ENCODE results near the gene NPLOC4.

DNA sequence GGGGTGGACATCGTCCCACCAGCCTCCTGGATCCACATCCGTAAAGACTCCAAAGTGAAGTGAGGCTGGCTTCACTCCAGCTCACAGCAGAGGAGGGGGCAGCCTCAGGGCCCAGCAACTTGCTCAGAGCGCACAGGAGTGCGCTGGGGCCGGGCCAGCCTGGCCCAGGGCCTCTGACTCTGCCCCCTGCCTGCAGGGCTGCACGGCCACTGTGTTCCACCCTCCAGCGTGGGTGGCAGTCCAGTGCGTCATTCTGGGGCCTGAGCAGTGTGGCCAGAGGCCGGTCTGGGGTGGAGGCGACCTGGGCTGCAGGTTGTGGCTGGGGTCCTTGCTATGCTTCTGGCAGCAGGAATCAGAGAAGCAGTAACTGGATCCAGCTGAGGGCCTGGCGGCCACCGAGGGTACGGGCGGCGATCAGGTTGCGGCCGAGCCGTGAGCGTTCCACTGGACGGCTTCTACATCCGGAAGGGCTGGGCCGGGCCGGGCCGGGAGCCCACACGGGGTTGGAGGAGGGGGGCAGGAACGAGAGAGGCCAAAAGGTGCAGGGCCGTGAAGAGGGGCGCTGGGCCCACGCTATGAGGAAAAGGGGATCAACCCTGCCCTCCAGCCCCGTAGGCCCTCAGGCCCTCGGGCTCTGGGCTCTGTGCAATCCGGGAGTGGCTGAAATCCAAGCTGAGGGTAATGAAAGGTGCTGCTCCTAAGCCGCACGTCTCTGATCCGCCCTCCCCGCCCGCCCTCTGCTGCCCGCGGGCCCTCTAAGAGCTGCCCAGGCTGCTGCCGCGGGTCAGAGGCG lies 109.1 kb downstream of the NPLOC4 start, which contains the start of gene FSCN2:
- TF ChIP-seq, protein P1, sequence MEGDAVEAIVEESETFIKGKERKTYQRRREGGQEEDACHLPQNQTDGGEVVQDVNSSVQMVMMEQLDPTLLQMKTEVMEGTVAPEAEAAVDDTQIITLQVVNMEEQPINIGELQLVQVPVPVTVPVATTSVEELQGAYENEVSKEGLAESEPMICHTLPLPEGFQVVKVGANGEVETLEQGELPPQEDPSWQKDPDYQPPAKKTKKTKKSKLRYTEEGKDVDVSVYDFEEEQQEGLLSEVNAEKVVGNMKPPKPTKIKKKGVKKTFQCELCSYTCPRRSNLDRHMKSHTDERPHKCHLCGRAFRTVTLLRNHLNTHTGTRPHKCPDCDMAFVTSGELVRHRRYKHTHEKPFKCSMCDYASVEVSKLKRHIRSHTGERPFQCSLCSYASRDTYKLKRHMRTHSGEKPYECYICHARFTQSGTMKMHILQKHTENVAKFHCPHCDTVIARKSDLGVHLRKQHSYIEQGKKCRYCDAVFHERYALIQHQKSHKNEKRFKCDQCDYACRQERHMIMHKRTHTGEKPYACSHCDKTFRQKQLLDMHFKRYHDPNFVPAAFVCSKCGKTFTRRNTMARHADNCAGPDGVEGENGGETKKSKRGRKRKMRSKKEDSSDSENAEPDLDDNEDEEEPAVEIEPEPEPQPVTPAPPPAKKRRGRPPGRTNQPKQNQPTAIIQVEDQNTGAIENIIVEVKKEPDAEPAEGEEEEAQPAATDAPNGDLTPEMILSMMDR (IDR thresholded peaks at IDR 0.05), result peak in 1 of 3 donors; percentile 21
- TF ChIP-seq POLR2A (IDR thresholded peaks at IDR 0.05), result no peak
